ENCODE data around the gene USP24. TPM values are rescaled to one million over a fixed set of nuclear protein-coding genes. Genes with fewer than 3 reads are reported as not detected.

Gene USP24
- total RNA-seq, 2 experiments from 2014 or later, result 37.1 to 39.7 TPM

- Mint-ChIP-seq H3K4me3 (no peak overlapping the region), H3K36me3 (ENCODE audit: low read depth) (peaks cover 2% of the 10 kb centered on the region), H3K4me1 (ENCODE audit: low read depth) (no peaks in the 10 kb centered on the region), H3K27ac (no peak overlapping the region), H3K9me3 (peaks cover 2% of the 10 kb centered on the region), H3K27me3 (ENCODE audit: low read depth) (no peaks in the 10 kb centered on the region)
- intact Hi-C loops (cut with micrococcal nuclease), result no loop called here
- no peak for DNase-seq
- CTCF ChIA-PET, result interaction anchor here (1.0 kb wide), 1 partner anchor 59 kb away, joined by 3 read pairs; no protein-coding TSS in a partner anchor
These were observed 10.1 kb upstream of the USP24 start for GRCh38 chr1:55225228-55225627.

DNA sequence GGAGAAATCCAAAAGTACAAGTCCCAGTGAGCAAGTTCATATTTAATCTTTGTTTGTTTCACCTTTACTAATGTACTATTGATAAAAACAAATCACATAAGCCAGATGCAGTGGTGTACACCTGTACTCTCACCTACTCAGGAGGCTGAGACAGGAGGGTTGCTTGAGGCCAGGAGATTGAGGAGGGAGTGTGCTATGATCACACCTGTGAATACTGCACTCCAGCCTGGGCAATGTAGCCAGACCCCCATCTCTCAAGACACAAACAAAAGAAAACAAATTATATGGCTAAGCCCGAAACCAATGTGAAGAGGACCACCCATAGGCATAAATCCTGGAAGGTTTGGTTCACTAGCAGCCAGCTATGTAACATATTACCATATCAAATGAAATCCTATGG, 9.6 kb upstream of the USP24 start:
- Mint-ChIP-seq H3K9me3 (peaks cover 2% of the 10 kb centered on the region), H3K4me1 (ENCODE audit: low read depth) (no peaks in the 10 kb centered on the region), H3K27ac (no peak overlapping the region), H3K36me3 (ENCODE audit: low read depth) (peaks cover 2% of the 10 kb centered on the region), H3K27me3 (ENCODE audit: low read depth) (no peaks in the 10 kb centered on the region), H3K4me3 (no peak overlapping the region)
- no peak for DNase-seq
- CTCF ChIA-PET, result interaction anchor here (1.0 kb wide), 1 partner anchor 60 kb away, joined by 3 read pairs; no protein-coding TSS in a partner anchor
- intact Hi-C loops (cut with micrococcal nuclease), result no loop called here

- Mint-ChIP-seq H3K27me3 (ENCODE audit: low read depth) (no peaks in the 10 kb centered on the region), H3K9me3 (no peaks in the 10 kb centered on the region), H3K4me3 (no peak overlapping the region), H3K4me1 (ENCODE audit: low read depth) (peaks cover 10% of the 10 kb centered on the region), H3K36me3 (ENCODE audit: low read depth) (no peaks in the 10 kb centered on the region), H3K27ac (no peak overlapping the region)
- CTCF ChIA-PET, result interaction anchor here (1.7 kb wide), 1 partner anchor 55 kb away, joined by 3 read pairs; no protein-coding TSS in a partner anchor
- no peak for DNase-seq
- intact Hi-C loops (cut with micrococcal nuclease), result no loop called here
These were observed 7.0 kb upstream of the USP24 start for GRCh38 chr1:55222152-55222551.

DNA sequence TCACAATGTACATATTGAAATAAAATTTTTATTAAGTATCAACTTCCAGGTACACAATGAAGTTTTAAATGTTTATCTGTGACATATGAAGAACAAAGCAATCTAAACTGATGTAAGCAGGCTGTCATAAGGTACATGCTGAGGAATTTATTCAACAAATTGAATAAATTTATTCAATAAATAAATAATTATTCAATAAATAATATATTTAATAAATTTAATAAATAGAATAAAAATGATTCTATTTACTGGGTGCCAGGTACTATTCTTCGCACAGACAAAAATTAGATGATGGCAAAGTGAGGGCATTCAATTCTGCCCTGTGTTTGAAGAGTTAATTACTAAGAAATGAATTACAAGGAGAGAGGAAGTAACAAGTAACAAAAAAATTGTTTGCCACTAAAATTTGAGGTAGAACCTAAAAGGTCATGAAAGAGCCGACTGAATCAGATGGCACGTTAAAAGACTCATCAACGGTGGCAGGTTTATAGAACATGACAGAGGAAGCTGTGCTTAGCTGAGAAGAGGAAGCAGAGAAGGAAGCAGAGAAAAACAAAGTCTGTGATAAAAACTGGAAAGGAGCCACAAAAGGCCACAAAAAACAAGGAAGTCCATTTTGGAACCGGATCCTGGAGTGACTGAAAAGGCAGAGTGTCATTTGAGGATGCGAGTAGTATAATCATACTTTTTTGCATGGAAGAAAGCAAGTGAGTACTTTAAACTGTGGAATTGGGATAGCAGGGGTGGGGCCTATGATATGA, 2.2 kb upstream of the USP24 start:
- intact Hi-C loops (cut with micrococcal nuclease), result loop anchor here (1.0 to 10.0 kb wide), 3 partner anchors 41 to 933 kb away; no protein-coding TSS in a partner anchor
- CTCF ChIA-PET, result interaction anchor here (0.9 to 1.0 kb wide), 2 partner anchors 9 to 77 kb away, joined by 3 to 5 read pairs; no protein-coding TSS in a partner anchor
- Mint-ChIP-seq H3K4me3 (peak overlapping the region; percentile 55), H3K36me3 (ENCODE audit: low read depth) (peaks cover 15% of the 10 kb centered on the region), H3K27me3 (ENCODE audit: low read depth) (no peaks in the 10 kb centered on the region), H3K27ac (peak overlapping the region; percentile 76), H3K9me3 (no peaks in the 10 kb centered on the region), H3K4me1 (ENCODE audit: low read depth) (peaks cover 25% of the 10 kb centered on the region)
- DNase-seq, result peak; percentile 46

DNA sequence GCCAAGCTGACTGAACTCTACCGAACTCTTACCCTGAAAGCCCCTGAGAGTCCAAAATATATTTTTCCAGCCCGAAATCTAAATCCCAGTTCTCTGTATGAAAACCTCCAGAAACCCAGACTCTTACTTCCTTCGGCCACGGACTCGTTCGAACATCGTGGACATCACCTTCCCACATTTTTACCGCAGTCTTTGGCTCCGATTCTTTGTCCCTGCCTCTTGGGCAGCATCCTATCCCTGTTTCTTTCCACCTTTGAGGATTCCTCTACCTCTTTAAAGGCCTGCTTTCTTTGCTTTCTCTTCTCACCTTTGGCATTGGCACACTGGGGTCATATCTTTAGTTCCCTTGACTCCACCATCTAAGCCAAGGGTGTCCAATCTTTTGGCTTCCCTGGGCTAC, 932 bp upstream of the USP24 start:
- no peak for DNase-seq
- peak overlapping the region; percentile 91 for H3K4me3 Mint-ChIP-seq
- peak overlapping the region; percentile 97 for H3K27ac Mint-ChIP-seq
- peaks cover 36% of the 10 kb centered on the region for H3K4me1 Mint-ChIP-seq (ENCODE audit: low read depth)
- H3K27me3 Mint-ChIP-seq (ENCODE audit: low read depth), result no peaks in the 10 kb centered on the region
- H3K9me3 Mint-ChIP-seq, result no peaks in the 10 kb centered on the region
- H3K36me3 Mint-ChIP-seq (ENCODE audit: low read depth), result peaks cover 15% of the 10 kb centered on the region
- intact Hi-C loops (cut with micrococcal nuclease), result loop anchor here (2.0 to 10.0 kb wide), 2 partner anchors 43 to 931 kb away; no protein-coding TSS in a partner anchor
- CTCF ChIA-PET, result no interaction called here

DNA sequence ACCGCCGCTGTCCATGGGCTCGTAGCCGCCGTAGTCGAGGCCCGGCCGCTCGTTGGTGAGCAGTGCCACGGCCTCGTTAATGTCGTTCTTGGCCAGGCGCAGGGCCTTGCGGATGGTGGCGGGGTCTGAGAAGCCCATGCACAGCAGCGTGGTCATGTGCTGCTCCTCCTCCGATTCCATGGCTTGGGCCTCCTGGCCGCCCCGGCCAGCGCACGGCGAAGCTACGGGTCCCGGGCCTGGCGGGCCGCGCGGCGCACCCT, 300 bp downstream of the USP24 start:
- intact Hi-C loops (cut with micrococcal nuclease), result loop anchor here (2.0 to 10.0 kb wide), 4 partner anchors 64 to 930 kb away; no protein-coding TSS in a partner anchor
- DNase-seq, result peak; percentile 16
- Mint-ChIP-seq H3K4me1 (ENCODE audit: low read depth) (peaks cover 47% of the 10 kb centered on the region), H3K36me3 (ENCODE audit: low read depth) (peaks cover 15% of the 10 kb centered on the region), H3K9me3 (no peaks in the 10 kb centered on the region), H3K4me3 (peak overlapping the region; percentile 91), H3K27ac (peak overlapping the region; percentile 57), H3K27me3 (ENCODE audit: low read depth) (no peaks in the 10 kb centered on the region)
- CTCF ChIA-PET, result interaction anchor here (1.0 kb wide), 1 partner anchor 76 kb away, joined by 3 read pairs; no protein-coding TSS in a partner anchor

DNA sequence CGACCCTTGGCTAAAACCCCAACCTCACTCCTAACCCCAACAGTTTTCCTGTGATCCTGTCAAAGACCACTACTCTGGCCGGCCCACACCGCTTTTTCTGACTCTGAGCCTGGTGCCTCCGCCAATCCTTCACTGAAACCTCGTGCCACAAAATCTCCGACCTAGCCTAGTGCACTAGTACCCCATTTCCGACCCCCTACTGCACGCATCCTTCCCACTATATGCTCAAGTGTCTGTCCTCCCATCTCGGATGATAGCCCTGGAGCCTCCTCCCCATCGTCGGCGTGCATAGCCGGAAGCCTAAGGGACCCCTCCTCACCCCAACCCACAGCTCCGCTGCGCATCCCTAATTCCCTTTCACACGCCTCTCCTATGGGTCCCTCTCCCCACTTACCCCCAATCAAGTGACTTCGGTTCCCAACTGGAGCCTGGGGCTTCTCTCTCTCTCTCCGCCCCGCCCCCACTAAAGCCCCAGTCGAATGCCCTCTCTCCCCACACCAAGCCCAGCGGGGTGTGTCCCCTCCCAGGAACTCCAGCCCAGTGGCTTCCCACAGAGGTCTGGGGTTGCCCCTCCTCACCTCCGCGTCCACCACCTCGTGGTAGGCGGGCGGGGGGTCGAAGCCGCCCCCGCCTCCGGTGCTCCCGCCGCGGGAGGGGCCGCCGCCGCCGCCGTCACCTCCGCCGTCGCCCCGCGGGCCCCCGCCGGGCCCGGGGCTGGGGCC, 791 bp downstream of the USP24 start:
- Mint-ChIP-seq H3K36me3 (ENCODE audit: low read depth) (peaks cover 15% of the 10 kb centered on the region), H3K27ac (peak overlapping the region; percentile 93), H3K4me3 (peak overlapping the region; percentile 98), H3K9me3 (no peaks in the 10 kb centered on the region), H3K4me1 (ENCODE audit: low read depth) (peaks cover 52% of the 10 kb centered on the region), H3K27me3 (ENCODE audit: low read depth) (no peaks in the 10 kb centered on the region)
- CTCF ChIA-PET, result interaction anchor here (1.0 kb wide), 1 partner anchor 75 kb away, joined by 3 read pairs; no protein-coding TSS in a partner anchor
- intact Hi-C loops (cut with micrococcal nuclease), result loop anchor here (2.0 to 10.0 kb wide), 4 partner anchors 64 to 930 kb away; no protein-coding TSS in a partner anchor
- peak; percentile 45 for DNase-seq

DNA sequence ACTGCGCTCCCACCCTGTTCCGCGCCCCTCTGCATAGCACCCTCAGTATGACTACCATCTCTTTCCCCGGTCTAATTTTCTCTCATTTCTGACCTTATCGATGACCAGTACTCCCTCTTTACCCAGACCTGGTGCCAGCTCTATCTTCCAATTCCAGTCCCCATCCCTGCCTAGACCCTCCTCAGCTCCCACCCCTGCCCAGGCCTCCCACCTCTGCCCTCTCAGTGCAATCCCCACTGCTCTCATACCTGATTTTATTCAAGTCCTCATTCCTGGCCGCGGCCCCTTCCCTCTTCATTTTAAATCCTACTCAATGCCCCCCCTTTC, 1.3 kb downstream of the USP24 start:
- DNase-seq, result peak; percentile 38
- peak overlapping the region; percentile 98 for H3K4me3 Mint-ChIP-seq
- CTCF ChIA-PET, result interaction anchor here (0.6 to 2.0 kb wide), 4 partner anchors 17 to 928 kb away, joined by 3 to 10 read pairs (median 4); no protein-coding TSS in a partner anchor
- intact Hi-C loops (cut with micrococcal nuclease), result loop anchor here (1.0 to 10.0 kb wide), 8 partner anchors 27 to 929 kb away; no protein-coding TSS in a partner anchor
- no peaks in the 10 kb centered on the region for H3K9me3 Mint-ChIP-seq
- peaks cover 18% of the 10 kb centered on the region for H3K36me3 Mint-ChIP-seq (ENCODE audit: low read depth)
- no peaks in the 10 kb centered on the region for H3K27me3 Mint-ChIP-seq (ENCODE audit: low read depth)
- peaks cover 56% of the 10 kb centered on the region for H3K4me1 Mint-ChIP-seq (ENCODE audit: low read depth)
- peak overlapping the region; percentile 93 for H3K27ac Mint-ChIP-seq

GRCh38 chr1:55213151-55213884, 1.8 kb downstream of the USP24 start:
- peaks cover 18% of the 10 kb centered on the region for H3K36me3 Mint-ChIP-seq (ENCODE audit: low read depth)
- DNase-seq, result no peak
- H3K9me3 Mint-ChIP-seq, result no peaks in the 10 kb centered on the region
- H3K4me1 Mint-ChIP-seq (ENCODE audit: low read depth), result peaks cover 56% of the 10 kb centered on the region
- peak overlapping the region; percentile 93 for H3K27ac Mint-ChIP-seq
- H3K4me3 Mint-ChIP-seq, result peak overlapping the region; percentile 98
- CTCF ChIA-PET, result interaction anchor here (0.6 to 2.0 kb wide), 9 partner anchors 9 to 928 kb away, joined by 3 to 10 read pairs (median 3); no protein-coding TSS in a partner anchor
- no peaks in the 10 kb centered on the region for H3K27me3 Mint-ChIP-seq (ENCODE audit: low read depth)
- intact Hi-C loops (cut with micrococcal nuclease), result loop anchor here (1.0 to 10.0 kb wide), 6 partner anchors 27 to 929 kb away; no protein-coding TSS in a partner anchor

GRCh38 chr1:55212349-55213150, 2.6 kb downstream of the USP24 start:
- CTCF ChIA-PET, result interaction anchor here (0.6 to 2.0 kb wide), 10 partner anchors 8 to 271 kb away, joined by 3 to 10 read pairs (median 4); no protein-coding TSS in a partner anchor
- no peaks in the 10 kb centered on the region for H3K9me3 Mint-ChIP-seq
- peaks cover 55% of the 10 kb centered on the region for H3K4me1 Mint-ChIP-seq (ENCODE audit: low read depth)
- H3K36me3 Mint-ChIP-seq (ENCODE audit: low read depth), result peaks cover 21% of the 10 kb centered on the region
- no peaks in the 10 kb centered on the region for H3K27me3 Mint-ChIP-seq (ENCODE audit: low read depth)
- H3K27ac Mint-ChIP-seq, result peak overlapping the region; percentile 93
- DNase-seq, result peak; percentile 30
- intact Hi-C loops (cut with micrococcal nuclease), result loop anchor here (1.0 to 10.0 kb wide), 6 partner anchors 26 to 928 kb away; no protein-coding TSS in a partner anchor
- H3K4me3 Mint-ChIP-seq, result peak overlapping the region; percentile 98

DNA sequence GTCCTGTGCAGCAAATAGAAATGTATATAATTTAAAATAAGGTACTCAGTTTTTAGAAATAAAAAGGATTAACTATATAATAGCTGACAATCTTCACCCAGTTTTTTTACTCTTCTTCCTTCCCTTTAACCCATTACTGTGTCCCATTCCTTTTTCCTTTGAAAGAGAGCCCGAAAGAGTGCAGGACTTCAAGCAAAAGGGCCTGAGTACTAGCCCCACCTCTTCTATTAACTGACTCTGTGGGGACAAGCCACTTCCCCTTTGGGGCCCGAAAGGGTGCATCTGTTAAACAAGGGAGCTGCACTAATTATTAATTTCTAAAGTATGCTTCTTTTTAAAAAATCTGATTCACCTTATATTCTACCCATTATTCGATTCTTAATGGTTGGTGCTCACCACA, 3.3 kb downstream of the USP24 start:
- H3K36me3 Mint-ChIP-seq (ENCODE audit: low read depth), result peaks cover 21% of the 10 kb centered on the region

More for the DNA sequence above, 3.3 kb downstream of the USP24 start:
- Mint-ChIP-seq H3K4me1 (ENCODE audit: low read depth) (peaks cover 55% of the 10 kb centered on the region), H3K9me3 (no peaks in the 10 kb centered on the region), H3K27ac (peak overlapping the region; percentile 68), H3K27me3 (ENCODE audit: low read depth) (no peaks in the 10 kb centered on the region), H3K4me3 (peak overlapping the region; percentile 98)
- intact Hi-C loops (cut with micrococcal nuclease), result loop anchor here (1.0 to 10.0 kb wide), 5 partner anchors 12 to 927 kb away; no protein-coding TSS in a partner anchor
- DNase-seq, result no peak
- CTCF ChIA-PET, result interaction anchor here (1.1 to 2.0 kb wide), 3 partner anchors 8 to 68 kb away, joined by 3 to 10 read pairs (median 4); no protein-coding TSS in a partner anchor

Data from activated naive CD4-positive, alpha-beta T cell treated with anti-CD3 and anti-CD28 coated beads for 36 hours (primary cell).